Hindlimb muscle (tissue), 1 donor: ENCODE data around the gene SPATA2L. TPM values are rescaled to one million over a fixed set of nuclear protein-coding genes. Genes with fewer than 3 reads are reported as not detected.

Experiments
- DNase-seq: peaks from one replicate; pipeline ENCODE4 v3.0.0-alpha.2; 2013
- polyA plus RNA-seq: library from polyadenylated mRNA; unstranded; fragments of 120-200 nt; gene quantifications from one replicate; pipeline ENCODE4 v1.2.1, GENCODE V29; 2013; ENCODE audit not compliant: insufficient read length

SPATA2L gene
- polyA plus RNA-seq, 1 donor, result 2.3 TPM

DNA sequence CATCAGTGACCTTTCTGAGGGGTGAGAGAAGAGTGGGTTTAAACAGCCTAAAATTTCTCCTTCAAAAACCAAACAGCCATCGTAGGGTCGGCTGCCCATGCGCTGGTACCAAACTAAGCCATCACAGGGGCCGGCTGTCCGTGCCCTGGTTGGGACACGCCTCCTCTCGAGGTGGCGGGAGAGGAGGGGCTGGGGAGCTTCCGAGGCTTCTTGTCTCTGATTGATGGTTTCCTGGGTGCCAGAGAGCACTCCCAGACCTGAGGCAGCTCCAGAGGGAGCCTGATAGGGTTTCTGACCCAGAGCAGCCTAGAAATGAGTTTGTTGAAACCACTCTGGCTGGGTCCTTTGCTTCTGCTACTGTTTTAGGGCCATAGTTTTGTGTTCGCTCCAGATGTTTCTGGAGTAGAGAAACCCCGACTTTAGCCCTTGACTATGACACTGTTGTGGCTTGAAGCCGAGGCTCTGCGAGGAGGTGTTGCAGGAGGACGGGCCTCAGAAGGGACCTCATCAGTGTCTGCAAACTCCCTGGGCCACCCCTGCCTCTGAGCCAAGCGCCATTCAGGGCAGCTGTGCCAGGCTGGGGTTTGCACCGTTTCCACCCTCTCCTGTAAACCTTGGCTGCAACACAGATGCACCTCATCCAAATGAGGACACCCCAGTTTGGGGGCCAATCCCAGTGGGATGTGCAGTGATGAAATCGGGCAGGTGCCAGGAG is 26.1 kb upstream of the SPATA2L start:
- DNase-seq, result no peak

DNA sequence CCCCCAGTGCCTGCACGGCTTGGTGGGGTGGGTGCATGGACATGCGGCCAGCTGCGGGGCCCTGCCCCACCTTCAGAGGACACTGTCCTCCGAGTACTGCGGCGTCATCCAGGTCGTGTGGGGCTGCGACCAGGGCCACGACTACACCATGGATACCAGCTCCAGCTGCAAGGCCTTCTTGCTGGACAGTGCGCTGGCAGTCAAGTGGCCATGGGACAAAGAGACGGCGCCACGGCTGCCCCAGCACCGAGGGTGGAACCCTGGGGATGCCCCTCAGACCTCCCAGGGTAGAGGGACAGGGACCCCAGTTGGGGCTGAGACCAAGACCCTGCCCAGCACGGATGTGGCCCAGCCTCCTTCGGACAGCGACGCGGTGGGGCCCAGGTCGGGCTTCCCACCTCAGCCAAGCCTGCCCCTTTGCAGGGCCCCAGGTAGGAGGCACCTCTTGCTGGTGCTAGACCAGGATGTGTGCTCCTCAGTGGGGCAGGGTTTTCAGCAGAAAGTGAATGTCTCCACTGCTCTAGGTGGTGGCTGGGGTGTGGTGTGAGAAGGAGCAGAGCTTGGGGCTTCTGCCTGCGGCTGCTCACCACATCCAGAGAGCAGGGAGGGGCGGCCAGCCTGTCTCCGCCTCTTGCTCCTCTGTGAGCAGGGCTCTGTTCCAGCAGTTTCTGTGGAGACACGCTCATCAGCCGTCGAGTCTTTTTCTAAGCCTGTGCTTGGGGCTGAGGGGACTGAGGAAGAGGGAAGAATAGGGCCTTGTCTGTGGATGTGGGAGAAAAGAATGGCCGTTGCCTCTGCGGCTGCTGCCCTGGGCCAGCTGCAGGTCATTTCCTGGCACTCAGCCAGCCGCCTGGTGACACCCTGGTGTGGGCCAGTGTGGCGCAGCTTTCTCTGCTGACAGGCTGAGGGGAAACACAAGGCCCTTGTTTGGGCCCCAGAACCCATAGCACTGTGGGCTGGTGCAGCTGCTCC is 22.1 kb upstream of the SPATA2L start:
- no peak for DNase-seq

DNA sequence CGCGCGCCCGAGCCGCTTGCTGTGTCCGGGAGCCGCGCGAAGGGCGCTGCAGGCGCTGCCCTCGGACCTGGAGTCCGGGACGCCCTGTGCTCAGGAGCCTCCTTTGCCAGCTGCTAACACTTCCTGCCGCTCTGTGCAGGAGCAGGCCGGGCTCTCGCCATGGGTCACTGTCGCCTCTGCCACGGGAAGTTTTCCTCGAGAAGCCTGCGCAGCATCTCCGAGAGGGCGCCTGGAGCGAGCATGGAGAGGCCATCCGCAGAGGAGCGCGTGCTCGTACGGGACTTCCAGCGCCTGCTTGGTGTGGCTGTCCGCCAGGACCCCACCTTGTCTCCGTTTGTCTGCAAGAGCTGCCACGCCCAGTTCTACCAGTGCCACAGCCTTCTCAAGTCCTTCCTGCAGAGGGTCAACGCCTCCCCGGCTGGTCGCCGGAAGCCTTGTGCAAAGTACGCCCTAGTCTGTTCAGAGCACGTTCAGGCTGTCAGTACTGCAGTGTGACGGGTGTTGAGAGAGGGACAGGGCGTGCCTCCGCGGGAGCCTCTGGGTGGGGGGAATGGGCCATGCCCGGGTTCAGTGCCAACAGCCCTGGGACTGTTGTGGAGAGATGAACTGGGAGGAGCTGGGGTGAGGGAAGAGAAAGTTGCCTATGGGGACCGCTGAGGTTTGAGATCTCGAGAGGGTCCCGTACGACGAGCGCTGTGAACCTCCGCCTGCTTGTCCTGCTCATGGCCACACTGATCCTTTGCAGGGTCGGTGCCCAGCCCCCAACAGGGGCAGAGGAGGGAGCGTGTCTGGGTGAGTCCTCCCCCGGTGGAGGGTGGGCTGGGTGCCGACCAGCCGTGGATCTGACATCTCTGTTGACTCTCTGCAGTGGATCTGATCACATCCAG is 21.1 kb upstream of the SPATA2L start:
- no peak for DNase-seq

DNA sequence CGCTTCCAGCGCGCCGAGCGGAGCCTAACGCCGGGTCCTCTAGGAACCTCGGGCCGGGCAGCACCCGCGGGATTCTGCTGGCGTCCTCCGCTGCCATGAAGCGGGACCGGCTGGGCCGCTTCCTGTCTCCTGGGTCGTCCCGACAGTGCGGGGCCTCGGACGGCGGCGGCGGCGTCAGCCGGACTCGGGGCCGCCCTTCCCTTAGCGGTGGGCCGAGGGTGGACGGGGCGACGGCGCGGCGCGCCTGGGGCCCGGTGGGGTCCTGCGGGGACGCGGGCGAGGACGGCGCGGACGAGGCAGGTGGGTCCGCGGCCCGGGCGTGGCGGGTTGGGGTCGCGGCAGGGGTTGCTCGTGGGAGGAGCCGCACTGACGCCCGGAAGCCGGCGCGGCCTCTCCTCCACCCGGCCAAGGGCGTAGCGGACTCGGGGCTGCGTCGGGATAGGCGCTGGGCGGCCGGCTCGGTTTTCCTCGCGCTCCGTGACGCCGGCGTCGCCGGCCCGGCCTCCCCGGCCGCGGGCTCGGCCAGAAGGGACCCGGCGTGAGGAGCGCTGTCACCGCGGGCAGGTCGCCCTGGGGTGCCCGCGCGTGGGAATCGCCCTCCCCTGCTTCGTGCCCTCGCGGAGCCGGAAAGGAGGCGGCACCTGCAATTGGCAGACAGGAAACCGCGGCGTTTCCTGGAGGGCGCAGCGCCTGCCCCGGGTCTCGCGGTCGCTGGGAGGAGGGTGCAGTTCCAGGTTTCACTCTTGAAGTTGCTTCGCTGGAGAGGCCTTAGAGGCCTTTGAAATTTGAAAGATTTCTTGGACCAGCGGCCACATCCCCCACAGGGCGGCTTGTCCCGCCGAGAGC is 20.3 kb upstream of the SPATA2L start:
- DNase-seq, result no peak

DNA sequence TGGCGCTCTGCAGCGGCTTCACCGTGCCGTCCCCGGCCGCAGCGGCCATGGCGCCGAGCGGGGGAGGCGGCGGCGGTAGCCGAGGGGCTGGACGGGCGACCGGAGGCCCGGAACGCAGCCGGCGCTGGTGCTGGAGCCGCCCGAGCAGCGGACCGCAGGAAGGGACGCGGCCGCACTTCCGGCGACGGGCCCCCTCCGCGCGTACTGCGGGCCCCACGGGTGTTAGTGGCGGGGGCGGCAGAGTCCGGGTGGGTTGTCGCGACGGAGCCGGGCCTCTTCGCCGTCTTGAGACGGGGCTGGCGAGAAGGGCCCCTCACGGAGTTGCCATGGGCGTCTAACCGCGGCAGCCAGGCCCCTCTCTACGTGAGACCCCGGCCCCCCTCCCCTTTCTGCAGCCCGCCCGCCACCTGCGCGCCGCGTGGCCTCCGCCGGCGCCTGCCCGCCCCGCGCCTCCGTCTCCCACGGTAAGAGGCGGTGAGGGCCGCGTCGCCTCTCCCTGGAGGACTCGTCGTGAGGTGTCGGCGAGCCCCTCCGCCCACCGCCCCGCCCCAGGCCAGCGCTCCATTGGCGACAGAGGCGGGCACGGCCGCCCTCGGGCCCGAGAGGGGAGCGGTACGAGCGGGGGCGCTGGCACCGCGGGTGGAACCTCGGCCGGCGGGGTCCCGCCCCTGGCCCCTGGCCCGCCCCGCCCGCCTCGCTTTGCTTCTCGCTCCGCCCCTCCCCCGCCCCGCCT is 19.5 kb upstream of the SPATA2L start, which contains the start of the genes VPS9D1 and ZNF276:
TSS of gene VPS9D1 (minus strand) at position 86 of the 733 bp plus-strand sequence. CDS start at position 49, 37 bp downstream.
TSS of gene ZNF276 (plus strand) at position 725 of the 733 bp plus-strand sequence. CDS start 104 bp downstream, outside the sequence.
- DNase-seq, result peak; percentile 84

DNA sequence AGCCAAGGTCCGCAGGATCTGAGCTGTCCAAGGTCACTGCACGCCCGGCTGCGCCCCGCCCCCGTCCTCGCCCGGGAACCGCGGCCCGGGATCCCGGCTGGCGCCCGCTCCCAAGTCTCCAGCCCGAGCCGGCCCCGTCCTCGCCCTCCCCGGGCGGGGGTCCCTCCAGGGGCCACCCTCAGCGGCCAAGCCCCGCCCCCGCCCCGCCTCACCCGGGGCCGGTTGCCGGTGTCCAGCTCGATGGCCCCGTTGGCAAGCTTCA is 19.0 kb upstream of the SPATA2L start:
- DNase-seq, result no peak

DNA sequence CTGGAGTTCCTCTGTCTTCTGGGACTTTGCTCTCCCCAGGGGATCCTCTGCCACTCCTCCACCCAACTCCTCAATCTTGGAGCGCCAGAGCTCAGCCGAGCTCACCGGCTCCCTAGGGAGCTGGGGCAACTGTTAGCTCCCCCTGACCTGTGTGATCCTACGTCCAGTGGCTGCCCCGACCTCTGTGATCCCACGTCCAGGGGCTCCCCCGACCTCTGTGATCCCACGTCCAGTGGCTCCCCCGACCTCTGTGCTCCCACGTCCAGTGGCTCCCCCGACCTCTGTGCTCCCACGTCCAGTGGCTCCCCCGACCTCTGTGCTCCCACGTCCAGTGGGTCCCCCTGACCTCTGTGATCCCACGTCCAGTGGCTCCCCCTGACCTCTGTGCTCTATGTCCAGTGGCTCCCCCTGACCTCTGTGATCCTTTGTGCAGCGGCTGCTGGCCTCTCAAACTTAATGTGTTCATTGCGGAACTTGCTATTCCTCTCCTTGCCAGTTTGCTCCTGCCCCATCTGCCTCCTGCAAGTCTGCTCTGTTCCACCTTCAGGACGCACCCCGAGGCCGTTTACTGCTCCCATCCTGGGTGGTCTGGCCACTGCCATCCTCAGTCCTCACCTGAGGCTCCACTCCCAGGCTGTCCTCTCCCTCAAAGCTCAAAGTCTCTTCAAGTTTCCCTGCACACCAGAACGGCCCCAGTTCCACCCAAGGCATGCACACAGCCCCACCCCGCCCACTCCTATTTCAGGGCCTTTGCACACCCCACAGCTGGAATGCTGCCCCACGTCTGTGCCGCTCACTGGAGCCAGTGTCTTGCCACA is 16.4 kb upstream of the SPATA2L start:
- no peak for DNase-seq

DNA sequence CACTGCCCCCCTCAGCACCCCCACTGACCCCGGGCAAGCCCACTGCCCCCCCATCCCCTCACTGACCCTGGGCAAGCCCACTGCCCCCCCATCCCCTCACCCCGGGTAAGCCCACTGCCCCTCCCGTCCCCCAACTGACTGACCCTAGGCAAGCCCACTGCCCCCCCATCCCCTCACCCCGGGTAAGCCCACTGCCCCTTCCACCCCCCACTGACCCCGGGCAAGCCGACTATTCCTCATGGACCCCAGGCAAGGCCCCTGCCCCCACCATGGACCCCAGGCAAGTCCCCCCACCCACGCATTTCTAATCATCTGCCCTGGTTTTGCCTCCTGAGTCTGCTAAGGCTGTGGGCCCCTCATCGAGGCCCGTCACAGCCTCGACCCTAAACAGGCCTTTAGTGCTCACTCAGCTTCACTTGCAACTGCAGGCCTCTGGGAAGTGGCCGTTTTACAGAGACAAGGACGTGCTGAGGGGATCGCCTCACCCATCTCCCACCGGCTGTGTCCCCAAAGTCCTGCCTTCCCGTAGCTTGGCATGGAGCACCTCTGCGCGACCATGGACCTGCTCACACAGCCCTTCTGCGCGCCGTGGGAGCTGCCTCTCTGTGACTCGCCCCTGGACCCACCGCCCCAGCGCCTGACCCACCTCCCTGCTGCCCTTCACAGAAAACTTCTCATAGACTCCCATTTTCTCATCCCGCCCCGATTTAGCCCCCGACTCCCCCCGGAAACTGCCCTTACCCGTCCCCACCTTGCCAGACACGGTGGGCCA is 15.6 kb upstream of the SPATA2L start:
- DNase-seq, result no peak

DNA sequence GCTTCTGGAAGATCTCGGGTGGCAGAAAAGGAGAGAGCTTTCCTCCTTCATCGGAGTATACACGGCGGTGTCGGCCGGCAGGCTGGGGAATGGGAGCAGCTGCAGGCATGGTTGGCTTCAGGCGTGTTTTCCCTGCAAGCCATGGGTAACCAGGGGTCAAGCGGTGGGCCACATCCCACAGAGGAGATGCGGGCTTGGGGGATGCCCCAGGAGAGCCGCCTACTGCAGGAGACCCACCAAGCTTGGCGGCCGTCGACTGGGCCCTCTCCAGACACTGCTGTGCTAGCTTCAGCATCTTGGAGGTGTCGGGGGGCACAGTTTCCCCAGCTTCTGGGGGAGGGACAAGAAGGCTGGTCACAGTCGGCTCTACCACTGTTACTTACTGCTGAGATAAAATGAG is 15.0 kb upstream of the SPATA2L start:
- DNase-seq, result no peak

DNA sequence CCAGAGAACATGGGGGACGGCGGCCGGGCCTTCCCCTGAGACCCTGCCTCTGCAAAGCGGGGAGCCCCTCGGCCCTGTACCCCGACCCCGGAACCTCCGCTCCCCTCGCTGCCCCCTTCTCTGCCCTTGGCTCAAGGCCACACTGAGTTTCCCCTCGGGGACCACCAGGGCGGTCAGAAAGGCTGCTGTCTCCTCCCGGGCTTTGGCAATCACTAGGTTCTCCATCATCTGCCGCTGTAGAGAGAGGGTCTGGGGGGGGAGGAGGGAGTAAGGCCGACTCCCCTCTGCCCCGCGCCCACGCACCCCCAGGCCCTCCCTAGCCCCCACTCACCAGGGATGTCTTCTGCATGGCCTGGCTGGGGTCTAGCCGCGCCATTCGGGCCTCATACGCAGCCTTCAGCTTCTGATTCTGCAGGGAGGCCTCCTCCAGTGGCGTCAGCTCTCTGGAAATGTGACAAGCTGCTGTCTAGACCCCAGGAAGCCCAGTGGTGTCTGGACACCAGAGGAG is 10.8 kb upstream of the SPATA2L start:
- no peak for DNase-seq

DNA sequence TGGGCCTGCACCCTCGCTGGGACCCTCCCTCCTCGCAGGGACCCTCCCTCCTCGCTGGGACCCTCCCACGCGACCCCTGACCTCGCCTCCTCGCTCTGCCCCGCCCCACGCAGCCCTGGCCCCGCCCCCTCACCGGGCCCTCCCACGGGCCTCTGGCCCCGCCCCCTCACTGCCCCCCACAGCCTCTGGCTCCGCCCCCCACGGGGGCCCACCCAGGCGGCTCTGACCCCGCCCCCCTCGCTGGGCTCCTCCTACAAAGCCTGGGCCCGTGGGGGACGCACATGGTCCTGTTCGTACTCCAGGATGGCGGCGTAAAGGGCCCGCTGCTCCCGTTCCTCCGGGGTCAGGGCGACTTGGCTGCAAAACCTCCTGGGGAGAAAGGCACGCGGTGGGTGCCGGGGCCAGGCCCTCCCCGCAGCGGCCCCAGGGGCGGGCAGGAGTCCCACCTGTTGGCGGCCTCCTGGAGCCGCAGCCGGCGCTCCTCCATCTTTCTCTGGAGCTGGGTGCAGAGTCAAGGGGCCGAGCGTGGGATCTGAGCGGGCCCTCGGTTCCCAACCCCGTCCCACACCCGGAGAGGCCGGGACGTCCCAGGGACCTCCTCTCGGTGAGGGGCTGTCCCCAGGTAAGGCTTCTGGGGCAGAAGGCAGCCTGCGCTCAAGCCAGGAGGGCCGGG is 10.2 kb upstream of the SPATA2L start:
- no peak for DNase-seq

DNA sequence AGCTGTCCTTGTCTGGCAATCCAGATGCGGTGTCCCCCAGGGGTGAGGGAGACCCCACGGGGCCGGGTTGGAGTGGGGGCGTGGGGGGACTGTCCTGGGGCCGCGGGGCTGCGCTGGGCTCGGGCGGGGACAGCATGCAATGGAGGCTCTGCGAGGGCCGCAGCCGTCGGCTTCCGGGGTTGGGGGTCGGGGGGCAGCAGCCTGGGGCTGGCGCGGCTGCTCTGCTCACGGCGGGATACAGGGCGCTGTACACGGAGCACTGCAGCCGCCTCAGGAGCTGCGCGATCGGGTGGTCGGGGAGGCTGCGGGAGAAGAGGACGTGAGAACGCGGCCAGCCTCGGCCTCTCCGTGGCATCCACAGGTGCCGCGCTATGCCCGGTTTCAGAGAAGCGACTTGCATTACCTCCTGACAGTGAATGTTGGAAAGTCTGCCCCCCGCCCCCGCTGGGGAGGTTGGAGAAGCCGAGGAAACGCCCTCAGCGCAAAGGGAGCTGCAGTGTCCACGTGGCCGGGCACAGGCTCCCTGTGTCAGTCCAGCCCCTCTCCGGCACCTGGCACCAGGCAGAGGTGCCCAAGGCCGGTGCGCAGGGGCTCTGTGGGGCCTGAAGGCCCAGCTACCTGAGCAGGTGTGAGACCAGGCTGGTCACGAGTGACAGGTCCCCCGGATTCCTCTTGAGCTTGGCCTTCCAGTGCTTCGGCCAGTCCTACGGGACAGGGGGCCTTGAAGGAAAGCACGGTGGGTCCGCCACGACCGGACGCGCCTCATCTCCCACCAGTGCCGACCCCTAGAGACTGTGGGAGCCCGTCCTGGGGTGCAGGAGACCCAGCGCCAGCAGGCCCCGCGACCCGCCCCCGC is 9.4 kb upstream of the SPATA2L start:
- no peak for DNase-seq

DNA sequence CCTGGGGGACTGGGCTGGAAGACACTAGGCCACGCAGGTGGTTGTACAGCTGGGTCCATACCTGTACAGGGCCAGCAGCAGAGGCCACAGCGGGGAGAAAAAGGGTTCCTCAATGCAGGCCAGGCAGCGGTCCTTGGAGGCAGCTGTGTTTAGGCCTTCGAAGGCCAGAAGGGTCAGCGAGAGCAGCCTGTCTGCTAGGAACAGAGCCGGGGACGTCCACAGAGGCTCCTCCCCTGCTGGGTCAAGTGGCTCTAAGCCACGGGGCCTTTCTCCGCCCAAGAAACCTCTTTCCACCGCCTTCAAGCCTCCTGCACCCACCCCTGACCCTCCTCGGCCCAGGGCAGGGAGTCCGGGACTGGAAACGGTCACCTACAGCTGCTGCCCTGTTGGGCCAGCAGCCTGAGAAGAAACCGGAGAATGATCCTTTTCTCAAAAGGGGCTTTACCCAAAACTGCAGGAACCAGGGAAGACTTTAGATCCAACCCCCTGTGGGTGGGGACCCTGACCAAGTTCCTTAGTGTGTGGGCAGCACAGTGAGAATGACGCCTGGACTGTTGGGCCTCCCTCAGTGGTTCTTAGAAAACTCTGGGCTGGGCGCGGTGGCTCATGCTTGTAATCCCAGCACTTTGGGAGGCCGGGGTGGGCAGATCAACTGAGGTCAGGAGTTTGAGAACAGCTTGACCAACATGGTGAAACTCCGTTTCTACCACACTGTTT is 8.4 kb upstream of the SPATA2L start:
- no peak for DNase-seq

DNA sequence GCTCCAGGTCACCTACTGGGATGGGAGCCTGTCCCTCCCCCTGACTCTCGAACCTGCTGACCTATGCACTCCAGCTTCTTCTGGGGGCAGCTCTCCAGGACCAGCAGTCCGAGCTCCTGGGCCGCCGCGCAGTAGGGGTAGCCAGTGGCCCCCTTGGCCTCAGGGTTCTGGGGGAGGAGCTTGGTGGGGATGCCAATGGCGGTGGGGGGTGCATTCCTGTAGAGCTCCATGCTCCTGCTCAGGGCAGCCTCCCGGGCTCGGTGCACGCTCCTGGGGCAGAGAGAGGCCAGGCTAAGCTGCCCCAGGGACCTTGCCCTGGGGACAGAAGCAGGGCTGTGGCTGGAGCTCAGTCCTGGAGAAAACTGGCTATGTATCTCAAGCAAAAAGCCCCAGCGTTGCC is 7.7 kb upstream of the SPATA2L start:
- no peak for DNase-seq

DNA sequence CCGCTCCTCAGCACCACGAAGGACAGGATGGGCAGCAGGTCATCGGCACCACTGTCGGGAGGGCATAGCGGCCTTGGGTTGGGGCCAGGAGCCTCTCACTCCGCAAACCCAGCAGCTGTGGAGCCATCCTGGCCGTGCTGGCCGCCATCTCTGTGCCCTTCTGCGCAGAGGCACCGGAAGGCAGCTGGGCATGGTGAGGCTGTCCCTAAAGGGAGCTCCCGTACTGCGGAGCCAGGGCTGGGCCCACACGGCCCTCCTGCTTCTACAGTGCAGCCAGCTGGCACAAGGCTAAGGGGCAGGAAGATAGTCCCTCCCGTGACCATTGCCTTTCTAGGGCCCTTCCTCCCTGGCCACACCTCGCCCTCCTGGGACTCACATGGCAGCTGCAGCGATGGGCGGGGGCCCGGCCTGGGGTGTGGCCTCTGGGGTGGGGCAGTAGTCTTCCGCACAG is 7.0 kb upstream of the SPATA2L start:
- no peak for DNase-seq

DNA sequence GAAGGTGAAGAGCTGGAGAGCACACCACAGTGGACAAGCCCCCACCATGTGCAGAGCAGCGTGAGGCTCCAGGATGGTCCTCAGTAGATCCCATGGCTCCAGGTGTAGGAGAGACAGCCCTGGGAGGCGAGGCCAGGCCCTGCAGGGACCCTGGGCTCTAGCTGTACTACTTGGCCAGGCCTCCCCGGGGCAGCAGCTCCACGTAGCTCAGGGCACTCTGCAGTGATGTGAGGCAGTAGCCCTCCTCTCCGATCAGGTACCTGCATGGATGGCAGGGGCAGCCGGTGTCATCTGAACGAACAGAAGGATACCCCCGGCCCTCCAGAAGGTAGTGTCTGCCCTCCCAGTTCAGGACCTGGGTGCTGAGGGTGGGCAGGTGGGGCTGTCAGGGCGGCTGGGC is 6.2 kb upstream of the SPATA2L start:
- no peak for DNase-seq
